HEK293 (cell line): ENCODE data around the gene CEBPG.

ENCODE experiments used
- CTCF ChIA-PET: fragments of 350-600 bp; formaldehyde crosslinking; extraction: SDS; loops from one replicate; lab custom pipeline; 2021; ENCODE audit warnings: antibody characterized with exemption; lab: Yijun Ruan, JAX
- POLR2A ChIA-PET: fragments of 300-600 bp; formaldehyde crosslinking; extraction: SDS; loops from one replicate; lab custom pipeline; 2020; ENCODE audit warnings: antibody characterized with exemption, inconsistent platforms; lab: Yijun Ruan, JAX
- H3K27ac ChIP-seq: fragments of 200-500 bp; sonication (Bioruptor generic); 2 replicates; pipeline ENCODE4 v1.5.1; 2014; ENCODE audit warnings: low read depth, low read length, control low read depth, inconsistent platforms; ENCODE audit errors: extremely low read depth
- H3K36me3 ChIP-seq, 2 experiments: fragments of 200-500 bp in 1 of 2; sonication (Bioruptor generic) in 1 of 2; 1 replicate in 1 of 2; 2 replicates in 1 of 2; pipeline ENCODE4 v1.5.1; 2014 to 2017; ENCODE audit warnings: inconsistent platforms in 2 of 2, low read length in 2 of 2; ENCODE audit not compliant: control insufficient read depth in 2 of 2, insufficient read depth in 1 of 2
- H3K4me1 ChIP-seq: fragments of 200-500 bp; sonication (Bioruptor generic); 2 replicates; pipeline ENCODE4 v1.5.1; 2014; ENCODE audit warnings: mild to moderate bottlenecking, low read length, inconsistent platforms; ENCODE audit not compliant: control insufficient read depth, insufficient read depth
- H3K4me3 ChIP-seq: 2 replicates; pipeline ENCODE4 v1.5.1; 2011; ENCODE audit warnings: low read depth, mild to moderate bottlenecking, control low read depth, low read length, moderate library complexity
- H3K9me3 ChIP-seq: fragments of 200-500 bp; sonication (Bioruptor generic); 2 replicates; pipeline ENCODE4 v1.5.1; 2014; ENCODE audit warnings: low read depth, low read length, inconsistent platforms; ENCODE audit not compliant: control insufficient read depth, insufficient read depth
- CTCF ChIP-seq: fragments of 450-650 bp; formaldehyde crosslinking; IDR thresholded peaks from 2 replicates; pipeline ENCODE4 v1.5.1; 2016; ENCODE audit warnings: missing biosample characterization, missing genetic modification characterization
- EGR2 ChIP-seq: fragments of 450-650 bp; formaldehyde crosslinking; IDR thresholded peaks from 2 replicates; pipeline ENCODE4 v1.5.1; 2016; ENCODE audit warnings: low read depth, missing biosample characterization, missing genetic modification characterization
- ELK4 ChIP-seq: IDR thresholded peaks from 2 replicates; pipeline ENCODE4 v1.6.1; 2011; ENCODE audit warnings: mild to moderate bottlenecking, low read depth, low read length, borderline replicate concordance
- HIC1 ChIP-seq: fragments of 450-650 bp; formaldehyde crosslinking; IDR thresholded peaks from 2 replicates; pipeline ENCODE4 v1.5.1; 2016; ENCODE audit warnings: missing biosample characterization, missing genetic modification characterization
- IKZF3 ChIP-seq: fragments of 450-650 bp; IDR thresholded peaks from 2 replicates; pipeline ENCODE4 v1.5.0; 2018; ENCODE audit warnings: missing biosample characterization, mild to moderate bottlenecking, missing genetic modification characterization, moderate library complexity
- KLF1 ChIP-seq: fragments of 450-650 bp; formaldehyde crosslinking; IDR thresholded peaks from 2 replicates; pipeline ENCODE4 v1.5.1; 2016; ENCODE audit warnings: missing biosample characterization, missing genetic modification characterization
- OSR2 ChIP-seq: fragments of 450-650 bp; formaldehyde crosslinking; IDR thresholded peaks from 2 replicates; pipeline ENCODE4 v1.5.1; 2016; ENCODE audit warnings: missing biosample characterization, missing genetic modification characterization
- PATZ1 ChIP-seq: fragments of 450-650 bp; formaldehyde crosslinking; IDR thresholded peaks from 2 replicates; pipeline ENCODE4 v1.5.1; 2016; ENCODE audit warnings: missing biosample characterization, missing genetic modification characterization
- PRDM10 ChIP-seq: fragments of 450-650 bp; formaldehyde crosslinking; IDR thresholded peaks from 2 replicates; pipeline ENCODE4 v1.5.1; 2016; ENCODE audit warnings: missing biosample characterization, missing genetic modification characterization
- SP3 ChIP-seq: fragments of 450-650 bp; formaldehyde crosslinking; IDR thresholded peaks from 2 replicates; pipeline ENCODE4 v1.5.1; 2016; ENCODE audit warnings: missing biosample characterization, missing genetic modification characterization
- ZBTB1 ChIP-seq: fragments of 450-650 bp; formaldehyde crosslinking; IDR thresholded peaks from 2 replicates; pipeline ENCODE4 v1.5.1; 2016; ENCODE audit warnings: missing biosample characterization, missing genetic modification characterization
- ZFHX2 ChIP-seq: fragments of 450-650 bp; formaldehyde crosslinking; conservative IDR thresholded peaks from 2 replicates; pipeline ENCODE4 v1.5.1; 2016; ENCODE audit warnings: missing biosample characterization, missing genetic modification characterization
- ZNF112 ChIP-seq: fragments of 450-650 bp; formaldehyde crosslinking; IDR thresholded peaks from 2 replicates; pipeline ENCODE4 v1.5.0; 2017; ENCODE audit warnings: missing biosample characterization, missing genetic modification characterization
- ZNF121 ChIP-seq: fragments of 450-650 bp; formaldehyde crosslinking; IDR thresholded peaks from 2 replicates; pipeline ENCODE4 v1.5.1; 2016; ENCODE audit warnings: missing biosample characterization, missing genetic modification characterization
- ZNF341 ChIP-seq: fragments of 450-650 bp; formaldehyde crosslinking; IDR thresholded peaks from 2 replicates; pipeline ENCODE4; 2016; ENCODE audit warnings: low read depth, missing biosample characterization, missing genetic modification characterization
- ZNF433 ChIP-seq: fragments of 450-650 bp; formaldehyde crosslinking; IDR thresholded peaks from 2 replicates; pipeline ENCODE4 v1.5.1; 2016; ENCODE audit warnings: missing biosample characterization, missing genetic modification characterization, low read depth
- ZNF600 ChIP-seq: fragments of 450-650 bp; formaldehyde crosslinking; IDR thresholded peaks from 2 replicates; pipeline ENCODE4 v1.5.1; 2016; ENCODE audit warnings: missing biosample characterization, missing genetic modification characterization
- ZNF621 ChIP-seq: fragments of 450-650 bp; formaldehyde crosslinking; IDR thresholded peaks from 2 replicates; pipeline ENCODE4 v1.5.1; 2017; ENCODE audit warnings: missing biosample characterization, missing genetic modification characterization
- ZNF692 ChIP-seq: fragments of 450-650 bp; formaldehyde crosslinking; IDR thresholded peaks from 2 replicates; pipeline ENCODE4 v1.5.1; 2016; ENCODE audit warnings: missing biosample characterization, missing genetic modification characterization
- ZNF777 ChIP-seq: fragments of 450-650 bp; formaldehyde crosslinking; IDR thresholded peaks from 2 replicates; pipeline ENCODE4 v1.5.1; 2017; ENCODE audit warnings: missing biosample characterization, missing genetic modification characterization, borderline replicate concordance

The CEBPG gene

GRCh38 chr19:33401683-33402420, 28.3 kb downstream of the CEBPG start:
- no peak overlapping the region for H3K27ac ChIP-seq
- no peaks in the 10 kb centered on the region for H3K4me1 ChIP-seq
- H3K4me3 ChIP-seq, result no peak overlapping the region
- ChIA-PET CTCF (interaction anchor here (0.5 to 1.0 kb wide), 3 partner anchors 29 to 168 kb away, joined by 3 to 4 read pairs (median 3); no protein-coding TSS in a partner anchor), POLR2A (no interaction called here)
- TF ChIP-seq IKZF3, result 0 out of 2 replicates have a peak, but pooled peaks have one; percentile 8
- peak; percentile 97 for TF ChIP-seq ZFHX2 (tag by site-specific recombination)
- peak; percentile 70 for TF ChIP-seq ZNF600 (tag by site-specific recombination)
- TF ChIP-seq PRDM10 (tag by site-specific recombination), result no peak
- peak; percentile 94 for TF ChIP-seq EGR2
- TF ChIP-seq ZNF121, result no peak
- TF ChIP-seq ZNF433 (tag by site-specific recombination), result no peak
- TF ChIP-seq ZNF341 (tag by site-specific recombination), result peak; percentile 74
- no peak for TF ChIP-seq ZNF777 (tag by site-specific recombination)
- no peak for TF ChIP-seq OSR2
- TF ChIP-seq KLF1, result 0 out of 2 replicates have a peak, but pooled peaks have one; percentile 7
- TF ChIP-seq, all 188 proteins: peak for 6
- no peaks in the 10 kb centered on the region for H3K36me3 ChIP-seq
- no peaks in the 10 kb centered on the region for H3K9me3 ChIP-seq

- Histone ChIP-seq H3K4me1 (no peaks in the 10 kb centered on the region), H3K4me3 (no peak overlapping the region), H3K27ac (no peak overlapping the region), H3K9me3 (no peaks in the 10 kb centered on the region), H3K36me3 (no peaks in the 10 kb centered on the region)
- CTCF ChIA-PET, result interaction anchor here (0.7 to 8.4 kb wide), 7 partner anchors 14 to 211 kb away, joined by 3 to 292 read pairs (median 5); partner anchors contain the start of gene SLC7A10
- POLR2A ChIA-PET, result no interaction called here
- no peak for TF ChIP-seq ZBTB1 (tag by site-specific recombination)
- TF ChIP-seq ZNF692 (tag by site-specific recombination), result peak; percentile 91
- TF ChIP-seq ZNF621 (tag by site-specific recombination), result no peak
- no peak for TF ChIP-seq SP3 (tag by site-specific recombination)
- TF ChIP-seq HIC1 (tag by site-specific recombination), result peak; percentile 63; the same call in 1 of the 2 replicates
- TF ChIP-seq ELK4, result no peak
- peak; percentile 48 for TF ChIP-seq PATZ1
- TF ChIP-seq CTCF (tag by site-specific recombination), result peak; percentile 96
- no peak for TF ChIP-seq ZNF112 (tag by site-specific recombination)
- TF ChIP-seq KLF1, result 0 out of 2 replicates have a peak, but pooled peaks have one; percentile 6
These were observed 29.1 kb downstream of the CEBPG start for GRCh38 chr19:33402421-33403220.
